Chondrocyte (in vitro differentiated cells): Measurements from ENCODE around the gene DNAL4. TPM values are rescaled to one million over a fixed set of nuclear protein-coding genes. Genes with fewer than 3 reads are reported as not detected.
A peak's percentile ranks its signal among the peaks of the same experiment; 100 is the strongest.

Source experiments
- DNase-seq: peaks from one replicate; pipeline ENCODE4 v3.0.0; 2021; ENCODE audit warnings: mixed read lengths, low spot score
- H3K27ac Mint-ChIP-seq: one replicate; pipeline ENCODE4 v1.8.0; 2021; ENCODE audit warnings: mild to moderate bottlenecking, moderate library complexity, mixed read lengths; ENCODE audit not compliant: unreplicated experiment
- H3K27me3 Mint-ChIP-seq: 2 replicates; pipeline ENCODE4 v1.8.0; 2021; ENCODE audit warnings: low read depth, mixed read lengths
- H3K36me3 Mint-ChIP-seq: 2 replicates; pipeline ENCODE4 v1.8.0; 2021; ENCODE audit warnings: low read depth, mixed read lengths
- H3K4me1 Mint-ChIP-seq: 2 replicates; pipeline ENCODE4 v1.8.0; 2021; ENCODE audit warnings: low read depth, mild to moderate bottlenecking, mixed read lengths
- H3K4me3 Mint-ChIP-seq: one replicate; pipeline ENCODE4 v1.8.0; 2021; ENCODE audit warnings: mild to moderate bottlenecking, moderate library complexity, mixed read lengths; ENCODE audit not compliant: unreplicated experiment
- H3K9me3 Mint-ChIP-seq: 2 replicates; pipeline ENCODE4 v1.8.0; 2021; ENCODE audit warnings: low read depth, mixed read lengths
- total RNA-seq: library from RNA; stranded (reverse); gene quantifications from 3 replicates; pipeline ENCODE4 v1.2.1, GENCODE V29; 2021
- TF ChIP-seq, protein P1 (sequence below): fragments of 200-600 bp; sonication (generic); IDR thresholded peaks from 2 replicates; pipeline ENCODE4 v1.5.0; 2021; ENCODE audit warnings: antibody characterized with exemption, mild to moderate bottlenecking, moderate library complexity

The DNAL4 gene
- total RNA-seq, 1 donor from 2014 or later: 11.8 TPM

DNA sequence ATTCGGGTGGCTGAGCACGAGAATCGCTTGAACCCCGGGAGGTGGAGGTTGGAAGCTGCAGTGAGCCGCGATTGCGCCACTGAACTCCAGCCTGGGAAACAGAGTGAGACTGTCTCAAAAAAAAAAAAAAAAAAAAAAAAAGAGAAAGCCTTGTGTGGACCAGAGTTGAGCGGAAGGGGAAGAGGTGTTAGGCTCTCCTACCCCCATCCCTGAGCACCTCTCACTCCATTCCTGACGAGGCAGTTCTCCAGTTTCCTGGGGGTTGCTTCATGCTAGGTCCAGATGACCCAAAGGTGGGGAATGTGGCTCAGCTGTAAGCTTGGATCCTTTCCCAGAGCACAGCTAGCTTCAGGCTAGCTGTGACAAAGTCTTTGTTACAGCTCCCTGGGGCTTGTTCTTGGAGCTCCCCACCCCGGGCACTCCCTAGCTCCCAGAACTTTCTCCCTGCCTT is 8.8 kb upstream of the DNAL4 start:
- Mint-ChIP-seq H3K27me3 (peaks cover 15% of the 10 kb centered on the region), H3K4me1 (peaks cover 13% of the 10 kb centered on the region), H3K4me3 (no peak overlapping the region), H3K36me3 (peaks cover 2% of the 10 kb centered on the region), H3K9me3 (peaks cover 3% of the 10 kb centered on the region), H3K27ac (peak overlapping the region; percentile 45)
- TF ChIP-seq, protein P1, sequence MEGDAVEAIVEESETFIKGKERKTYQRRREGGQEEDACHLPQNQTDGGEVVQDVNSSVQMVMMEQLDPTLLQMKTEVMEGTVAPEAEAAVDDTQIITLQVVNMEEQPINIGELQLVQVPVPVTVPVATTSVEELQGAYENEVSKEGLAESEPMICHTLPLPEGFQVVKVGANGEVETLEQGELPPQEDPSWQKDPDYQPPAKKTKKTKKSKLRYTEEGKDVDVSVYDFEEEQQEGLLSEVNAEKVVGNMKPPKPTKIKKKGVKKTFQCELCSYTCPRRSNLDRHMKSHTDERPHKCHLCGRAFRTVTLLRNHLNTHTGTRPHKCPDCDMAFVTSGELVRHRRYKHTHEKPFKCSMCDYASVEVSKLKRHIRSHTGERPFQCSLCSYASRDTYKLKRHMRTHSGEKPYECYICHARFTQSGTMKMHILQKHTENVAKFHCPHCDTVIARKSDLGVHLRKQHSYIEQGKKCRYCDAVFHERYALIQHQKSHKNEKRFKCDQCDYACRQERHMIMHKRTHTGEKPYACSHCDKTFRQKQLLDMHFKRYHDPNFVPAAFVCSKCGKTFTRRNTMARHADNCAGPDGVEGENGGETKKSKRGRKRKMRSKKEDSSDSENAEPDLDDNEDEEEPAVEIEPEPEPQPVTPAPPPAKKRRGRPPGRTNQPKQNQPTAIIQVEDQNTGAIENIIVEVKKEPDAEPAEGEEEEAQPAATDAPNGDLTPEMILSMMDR: no peak
- DNase-seq: no peak

- H3K4me1 Mint-ChIP-seq: peaks cover 15% of the 10 kb centered on the region
- H3K4me3 Mint-ChIP-seq: no peak overlapping the region
- peaks cover 2% of the 10 kb centered on the region for H3K36me3 Mint-ChIP-seq
- H3K9me3 Mint-ChIP-seq: peaks cover 3% of the 10 kb centered on the region
- H3K27me3 Mint-ChIP-seq: peaks cover 28% of the 10 kb centered on the region
- DNase-seq: no peak
- TF ChIP-seq, protein P1: no peak
- no peak overlapping the region for H3K27ac Mint-ChIP-seq
Observed at GRCh38 chr22:38799265-38800002, 5.5 kb upstream of the DNAL4 start.

- peaks cover 3% of the 10 kb centered on the region for H3K9me3 Mint-ChIP-seq
- no peak overlapping the region for H3K4me3 Mint-ChIP-seq
- DNase-seq: no peak
- no peak overlapping the region for H3K27ac Mint-ChIP-seq
- TF ChIP-seq, protein P1: no peak
- peaks cover 16% of the 10 kb centered on the region for H3K4me1 Mint-ChIP-seq
- H3K36me3 Mint-ChIP-seq: peaks cover 2% of the 10 kb centered on the region
- H3K27me3 Mint-ChIP-seq: peaks cover 28% of the 10 kb centered on the region
Observed at GRCh38 chr22:38798496-38798895, 4.6 kb upstream of the DNAL4 start.

- no peak for DNase-seq
- TF ChIP-seq, protein P1: no peak
- H3K27me3 Mint-ChIP-seq: peaks cover 28% of the 10 kb centered on the region
- no peak overlapping the region for H3K4me3 Mint-ChIP-seq
- H3K9me3 Mint-ChIP-seq: peaks cover 3% of the 10 kb centered on the region
- H3K27ac Mint-ChIP-seq: no peak overlapping the region
- H3K4me1 Mint-ChIP-seq: peaks cover 12% of the 10 kb centered on the region
- H3K36me3 Mint-ChIP-seq: peaks cover 2% of the 10 kb centered on the region
Observed at GRCh38 chr22:38796262-38796957, 2.5 kb upstream of the DNAL4 start.

- Mint-ChIP-seq H3K4me1 (peaks cover 12% of the 10 kb centered on the region), H3K36me3 (peaks cover 2% of the 10 kb centered on the region), H3K9me3 (peaks cover 3% of the 10 kb centered on the region), H3K4me3 (no peak overlapping the region), H3K27me3 (peaks cover 28% of the 10 kb centered on the region), H3K27ac (no peak overlapping the region)
- TF ChIP-seq, protein P1: no peak
- no peak for DNase-seq
Observed at GRCh38 chr22:38795569-38795968, 1.6 kb upstream of the DNAL4 start.
